ENCODE measurements around the gene NME7.

DNA sequence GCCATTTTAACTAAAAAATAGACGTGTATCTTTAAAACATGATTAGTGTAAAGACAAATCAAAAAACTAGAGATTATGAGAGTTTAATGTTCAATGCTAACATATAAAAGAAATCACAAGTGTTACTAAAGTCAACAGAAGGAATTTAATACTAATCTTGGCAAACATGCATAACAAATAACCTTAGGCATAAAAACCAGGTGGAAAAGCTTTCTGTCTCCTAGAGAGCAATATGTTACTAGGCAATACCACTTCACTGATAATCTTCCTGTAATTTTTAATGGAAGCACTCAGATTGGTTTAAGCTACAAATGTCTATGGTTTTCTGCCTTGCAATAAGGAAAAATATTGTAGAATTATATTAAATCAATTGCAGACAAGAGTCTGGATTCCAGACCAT, 121.9 kb downstream of the NME7 start:
- TF ChIP-seq CTCF (IDR thresholded peaks at IDR 0.05) = no peak
- TF ChIP-seq EZH2 (IDR thresholded peaks at IDR 0.05) = no peak
